ENCODE results near the gene BARHL1. TPM values are rescaled to one million over a fixed set of nuclear protein-coding genes. Genes with fewer than 3 reads are reported as not detected.

BARHL1 gene
- polyA plus RNA-seq, 1 donor, result 0.01 TPM

- no peak for DNase-seq
- Histone ChIP-seq H3K27me3 (ENCODE audit: control insufficient read depth, insufficient read depth, low read length) (no peaks in the 10 kb centered on the region), H3K36me3 (ENCODE audit: control insufficient read depth, insufficient read depth, low read length) (peaks cover 70% of the 10 kb centered on the region), H3K4me3 (ENCODE audit: low read length) (no peak overlapping the region), H3K4me1 (ENCODE audit: control insufficient read depth, insufficient read depth, low read length) (no peaks in the 10 kb centered on the region), H3K27ac (ENCODE audit: low read length) (no peak overlapping the region), H3K9me3 (ENCODE audit: control insufficient read depth, low read depth, low read length) (no peaks in the 10 kb centered on the region)
- WGBS (ENCODE audit: insufficient coverage, low lambda C conversion rate), result 100% methylated on average over 1 of the region's 12 CpGs
Observed at GRCh38 chr9:132610661-132611060, 28.3 kb downstream of the BARHL1 start.

- peaks cover 66% of the 10 kb centered on the region for H3K36me3 ChIP-seq (ENCODE audit: control insufficient read depth, insufficient read depth, low read length)
- H3K27me3 ChIP-seq (ENCODE audit: control insufficient read depth, insufficient read depth, low read length), result no peaks in the 10 kb centered on the region
- no peaks in the 10 kb centered on the region for H3K4me1 ChIP-seq (ENCODE audit: control insufficient read depth, insufficient read depth, low read length)
- DNase-seq, result no peak
- no peak overlapping the region for H3K4me3 ChIP-seq (ENCODE audit: low read length)
- 44% methylated on average over 2 of the region's 6 CpGs for WGBS (ENCODE audit: insufficient coverage, low lambda C conversion rate)
- H3K9me3 ChIP-seq (ENCODE audit: control insufficient read depth, low read depth, low read length), result no peaks in the 10 kb centered on the region
- no peak overlapping the region for H3K27ac ChIP-seq (ENCODE audit: low read length)
Observed at GRCh38 chr9:132614324-132614723, 31.9 kb downstream of the BARHL1 start.

DNA sequence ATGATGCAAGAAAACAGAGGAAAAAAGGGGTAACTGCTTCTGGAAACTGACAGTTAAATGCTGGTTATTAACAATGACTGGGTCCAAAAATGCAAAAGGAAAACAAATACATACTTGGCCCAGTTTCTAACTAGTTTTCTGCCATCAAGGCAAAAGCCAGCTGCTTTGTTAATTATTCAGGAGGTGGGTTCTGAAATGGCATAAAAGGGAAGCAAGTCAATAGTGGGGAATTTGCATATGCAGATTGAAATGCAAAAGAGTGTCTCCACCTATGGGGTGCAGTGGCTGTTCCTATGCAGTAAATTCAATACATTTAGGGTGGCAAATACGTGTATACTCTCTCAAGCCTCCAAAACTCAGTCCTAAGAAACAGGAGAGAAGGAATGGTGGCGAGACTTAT lies 33.4 kb downstream of the BARHL1 start:
- Histone ChIP-seq H3K27ac (ENCODE audit: low read length) (no peak overlapping the region), H3K4me3 (ENCODE audit: low read length) (no peak overlapping the region), H3K27me3 (ENCODE audit: control insufficient read depth, insufficient read depth, low read length) (no peaks in the 10 kb centered on the region), H3K9me3 (ENCODE audit: control insufficient read depth, low read depth, low read length) (no peaks in the 10 kb centered on the region), H3K36me3 (ENCODE audit: control insufficient read depth, insufficient read depth, low read length) (peaks cover 61% of the 10 kb centered on the region), H3K4me1 (ENCODE audit: control insufficient read depth, insufficient read depth, low read length) (no peaks in the 10 kb centered on the region)
- no peak for DNase-seq
- WGBS (ENCODE audit: insufficient coverage, low lambda C conversion rate), result no CpG with 5 or more reads among the region's 2 CpGs

- H3K4me1 ChIP-seq (ENCODE audit: control insufficient read depth, insufficient read depth, low read length), result no peaks in the 10 kb centered on the region
- H3K27me3 ChIP-seq (ENCODE audit: control insufficient read depth, insufficient read depth, low read length), result no peaks in the 10 kb centered on the region
- no peak for DNase-seq
- no peaks in the 10 kb centered on the region for H3K9me3 ChIP-seq (ENCODE audit: control insufficient read depth, low read depth, low read length)
- no peak overlapping the region for H3K4me3 ChIP-seq (ENCODE audit: low read length)
- 96% methylated on average over 4 of the region's 5 CpGs for WGBS (ENCODE audit: insufficient coverage, low lambda C conversion rate)
- no peak overlapping the region for H3K27ac ChIP-seq (ENCODE audit: low read length)
- H3K36me3 ChIP-seq (ENCODE audit: control insufficient read depth, insufficient read depth, low read length), result peaks cover 52% of the 10 kb centered on the region
Observed at GRCh38 chr9:132616725-132617124, 34.3 kb downstream of the BARHL1 start.

DNA sequence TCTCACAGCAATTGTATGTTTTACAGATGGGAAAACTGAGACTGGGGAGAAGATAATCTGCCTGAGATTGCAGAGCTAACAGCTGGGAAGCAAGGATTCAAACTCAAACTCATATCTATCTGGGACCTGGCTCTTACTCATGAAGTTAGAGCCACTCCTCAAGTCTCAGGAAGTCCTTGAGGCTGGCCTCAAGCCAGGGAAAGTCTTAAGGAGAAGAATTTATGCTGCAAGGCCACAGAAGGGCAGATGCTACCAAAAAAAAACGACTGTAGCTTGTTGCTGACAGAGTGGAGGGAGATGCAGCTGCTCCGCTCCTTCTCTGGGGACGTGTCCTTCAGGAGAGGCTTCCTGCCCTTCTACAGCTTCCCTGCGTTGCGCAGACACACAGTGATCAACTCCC lies 39.8 kb downstream of the BARHL1 start:
- Histone ChIP-seq H3K27ac (ENCODE audit: low read length) (no peak overlapping the region), H3K4me1 (ENCODE audit: control insufficient read depth, insufficient read depth, low read length) (no peaks in the 10 kb centered on the region), H3K27me3 (ENCODE audit: control insufficient read depth, insufficient read depth, low read length) (no peaks in the 10 kb centered on the region), H3K9me3 (ENCODE audit: control insufficient read depth, low read depth, low read length) (no peaks in the 10 kb centered on the region), H3K36me3 (ENCODE audit: control insufficient read depth, insufficient read depth, low read length) (peaks cover 41% of the 10 kb centered on the region), H3K4me3 (ENCODE audit: low read length) (no peak overlapping the region)
- peak; percentile 6 to 7 for DNase-seq
- no CpG with 5 or more reads among the region's 5 CpGs for WGBS (ENCODE audit: insufficient coverage, low lambda C conversion rate)

- H3K36me3 ChIP-seq (ENCODE audit: control insufficient read depth, insufficient read depth, low read length), result peaks cover 56% of the 10 kb centered on the region
Observed at GRCh38 chr9:132626285-132626684, 43.9 kb downstream of the BARHL1 start.

DNA sequence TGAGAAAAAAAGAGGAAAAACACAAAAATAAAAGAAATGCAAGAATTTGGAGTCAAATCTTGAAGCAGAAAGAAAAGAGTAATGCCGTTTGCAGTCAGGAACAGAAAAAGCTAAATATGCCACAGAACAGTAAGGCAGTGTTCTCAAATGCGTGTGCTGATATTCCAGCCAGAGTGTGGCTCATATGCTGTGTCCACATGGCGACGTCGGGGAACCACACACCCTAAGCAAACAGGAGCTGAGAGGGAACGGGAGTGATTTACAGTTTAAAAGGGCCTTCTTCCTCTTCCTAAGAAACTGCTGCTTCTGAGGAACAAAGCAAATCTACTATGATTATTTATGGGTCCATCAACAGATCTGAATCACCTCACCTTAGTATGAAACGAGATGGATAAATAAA lies 44.7 kb downstream of the BARHL1 start:
- Histone ChIP-seq H3K27ac (ENCODE audit: low read length) (no peak overlapping the region), H3K9me3 (ENCODE audit: control insufficient read depth, low read depth, low read length) (no peaks in the 10 kb centered on the region), H3K4me3 (ENCODE audit: low read length) (no peak overlapping the region), H3K27me3 (ENCODE audit: control insufficient read depth, insufficient read depth, low read length) (no peaks in the 10 kb centered on the region), H3K36me3 (ENCODE audit: control insufficient read depth, insufficient read depth, low read length) (peaks cover 57% of the 10 kb centered on the region), H3K4me1 (ENCODE audit: control insufficient read depth, insufficient read depth, low read length) (no peaks in the 10 kb centered on the region)
- no peak for DNase-seq
- 72% methylated on average over 3 of the region's 7 CpGs for WGBS (ENCODE audit: insufficient coverage, low lambda C conversion rate)

More at GRCh38 chr9:132626285-132626684, 43.9 kb downstream of the BARHL1 start:
- no peaks in the 10 kb centered on the region for H3K9me3 ChIP-seq (ENCODE audit: control insufficient read depth, low read depth, low read length)
- H3K27ac ChIP-seq (ENCODE audit: low read length), result no peak overlapping the region
- H3K27me3 ChIP-seq (ENCODE audit: control insufficient read depth, insufficient read depth, low read length), result no peaks in the 10 kb centered on the region
- no peak for DNase-seq
- H3K4me1 ChIP-seq (ENCODE audit: control insufficient read depth, insufficient read depth, low read length), result no peaks in the 10 kb centered on the region
- 97% methylated on average over 3 of the region's 5 CpGs for WGBS (ENCODE audit: insufficient coverage, low lambda C conversion rate)
- H3K4me3 ChIP-seq (ENCODE audit: low read length), result no peak overlapping the region

- WGBS (ENCODE audit: insufficient coverage, low lambda C conversion rate), result 80% methylated on average over 1 of the region's 11 CpGs
- H3K27ac ChIP-seq (ENCODE audit: low read length), result no peak overlapping the region
- no peaks in the 10 kb centered on the region for H3K9me3 ChIP-seq (ENCODE audit: control insufficient read depth, low read depth, low read length)
- no peak overlapping the region for H3K4me3 ChIP-seq (ENCODE audit: low read length)
- H3K36me3 ChIP-seq (ENCODE audit: control insufficient read depth, insufficient read depth, low read length), result peaks cover 52% of the 10 kb centered on the region
- H3K27me3 ChIP-seq (ENCODE audit: control insufficient read depth, insufficient read depth, low read length), result no peaks in the 10 kb centered on the region
- H3K4me1 ChIP-seq (ENCODE audit: control insufficient read depth, insufficient read depth, low read length), result no peaks in the 10 kb centered on the region
- DNase-seq, result no peak
Observed at GRCh38 chr9:132627594-132627993, 45.2 kb downstream of the BARHL1 start.

DNA sequence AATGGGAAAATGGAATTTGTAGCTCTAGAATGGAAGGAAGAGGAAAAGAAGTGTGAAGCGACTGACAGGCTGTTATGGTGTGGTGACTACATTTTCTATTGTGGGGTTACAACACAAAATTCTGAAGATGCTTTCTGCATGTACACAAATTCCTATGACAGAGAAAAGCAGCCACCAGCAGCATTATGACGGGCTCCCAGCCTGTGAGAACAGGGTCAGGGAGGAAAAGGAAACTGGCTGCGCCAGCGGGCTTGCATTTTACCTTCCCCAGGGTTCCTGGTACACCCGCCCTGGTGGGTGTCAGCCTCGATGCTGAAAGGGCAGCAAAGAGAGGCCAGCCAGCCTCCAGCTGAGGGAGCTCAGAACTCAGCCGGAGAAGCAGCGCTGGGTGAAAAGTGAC lies 46.3 kb downstream of the BARHL1 start:
- no CpG with 5 or more reads among the region's 8 CpGs for WGBS (ENCODE audit: insufficient coverage, low lambda C conversion rate)

DNA sequence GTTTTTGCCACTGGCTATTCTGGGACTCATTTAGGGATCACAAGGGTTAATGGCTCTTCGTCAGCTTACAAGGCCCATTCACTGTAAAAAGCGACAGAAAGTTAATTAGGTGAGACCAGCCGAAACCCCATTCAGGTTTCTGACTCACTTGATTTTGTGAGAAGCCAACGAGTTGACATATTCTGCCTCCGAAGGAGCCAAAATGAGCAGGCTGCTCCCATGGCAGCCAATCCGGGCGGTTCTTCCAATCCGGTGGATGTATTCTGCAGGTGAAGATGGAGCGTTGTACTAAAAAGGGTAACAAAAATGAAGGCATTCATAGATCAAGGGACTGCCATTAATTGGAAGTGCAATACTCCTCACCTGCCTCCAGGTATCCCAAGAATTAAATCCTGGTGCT lies 47.7 kb downstream of the BARHL1 start:
- Histone ChIP-seq H3K27me3 (ENCODE audit: control insufficient read depth, insufficient read depth, low read length) (no peaks in the 10 kb centered on the region), H3K36me3 (ENCODE audit: control insufficient read depth, insufficient read depth, low read length) (peaks cover 46% of the 10 kb centered on the region), H3K4me1 (ENCODE audit: control insufficient read depth, insufficient read depth, low read length) (no peaks in the 10 kb centered on the region), H3K27ac (ENCODE audit: low read length) (no peak overlapping the region), H3K9me3 (ENCODE audit: control insufficient read depth, low read depth, low read length) (no peaks in the 10 kb centered on the region), H3K4me3 (ENCODE audit: low read length) (no peak overlapping the region)
- no peak for DNase-seq
- WGBS (ENCODE audit: insufficient coverage, low lambda C conversion rate), result no CpG with 5 or more reads among the region's 9 CpGs

More for the DNA sequence above, 46.3 kb downstream of the BARHL1 start:
- peaks cover 48% of the 10 kb centered on the region for H3K36me3 ChIP-seq (ENCODE audit: control insufficient read depth, insufficient read depth, low read length)
- H3K9me3 ChIP-seq (ENCODE audit: control insufficient read depth, low read depth, low read length), result no peaks in the 10 kb centered on the region
- H3K27ac ChIP-seq (ENCODE audit: low read length), result no peak overlapping the region
- no peaks in the 10 kb centered on the region for H3K4me1 ChIP-seq (ENCODE audit: control insufficient read depth, insufficient read depth, low read length)
- H3K4me3 ChIP-seq (ENCODE audit: low read length), result no peak overlapping the region
- no peak for DNase-seq
- no peaks in the 10 kb centered on the region for H3K27me3 ChIP-seq (ENCODE audit: control insufficient read depth, insufficient read depth, low read length)

DNA sequence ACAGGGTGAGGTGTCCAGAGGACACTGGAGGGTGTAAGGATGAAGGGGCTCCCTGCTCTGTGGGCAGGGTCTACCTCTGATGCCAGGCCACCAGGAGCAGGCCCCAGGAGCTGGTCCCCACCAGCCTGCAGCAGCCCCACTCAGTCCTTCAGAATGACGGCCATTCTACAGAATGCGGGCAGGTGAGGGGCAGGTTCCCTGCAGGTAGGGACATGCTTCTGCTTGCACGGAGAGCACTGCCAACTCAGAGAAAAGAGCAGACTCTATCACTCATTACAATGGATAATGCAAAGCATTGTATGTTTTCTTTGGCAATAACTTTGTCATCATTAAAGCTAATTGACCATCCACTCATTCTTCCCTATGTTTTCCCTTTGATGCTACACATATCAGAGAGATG lies 48.4 kb downstream of the BARHL1 start:
- H3K27me3 ChIP-seq (ENCODE audit: control insufficient read depth, insufficient read depth, low read length), result no peaks in the 10 kb centered on the region
- H3K9me3 ChIP-seq (ENCODE audit: control insufficient read depth, low read depth, low read length), result no peaks in the 10 kb centered on the region
- H3K36me3 ChIP-seq (ENCODE audit: control insufficient read depth, insufficient read depth, low read length), result peaks cover 44% of the 10 kb centered on the region
- WGBS (ENCODE audit: insufficient coverage, low lambda C conversion rate), result 100% methylated on average over 1 of the region's 3 CpGs
- no peak overlapping the region for H3K27ac ChIP-seq (ENCODE audit: low read length)
- no peaks in the 10 kb centered on the region for H3K4me1 ChIP-seq (ENCODE audit: control insufficient read depth, insufficient read depth, low read length)
- DNase-seq, result no peak
- no peak overlapping the region for H3K4me3 ChIP-seq (ENCODE audit: low read length)

Data from large intestine (tissue), 3 donors.